HFF-Myc (cell line): ENCODE results near the gene PLXNA4.

Experiments used
- DNase-seq: peaks from one replicate; pipeline ENCODE4 v3.0.0-alpha.2; 2011; ENCODE audit warnings: low read depth; ENCODE audit errors: extremely low read depth
- H3K4me3 ChIP-seq: replicated peaks from 2 replicates; pipeline ENCODE4 v1.5.1; 2011; ENCODE audit warnings: low read depth, mild to moderate bottlenecking, control low read depth, low read length
- TF ChIP-seq, protein P1 (sequence below): IDR thresholded peaks from 2 replicates; pipeline ENCODE4 v1.5.1; 2012; ENCODE audit warnings: mild to moderate bottlenecking, low read depth, low read length, control low read depth; ENCODE audit errors: missing control alignments

Gene PLXNA4

DNA sequence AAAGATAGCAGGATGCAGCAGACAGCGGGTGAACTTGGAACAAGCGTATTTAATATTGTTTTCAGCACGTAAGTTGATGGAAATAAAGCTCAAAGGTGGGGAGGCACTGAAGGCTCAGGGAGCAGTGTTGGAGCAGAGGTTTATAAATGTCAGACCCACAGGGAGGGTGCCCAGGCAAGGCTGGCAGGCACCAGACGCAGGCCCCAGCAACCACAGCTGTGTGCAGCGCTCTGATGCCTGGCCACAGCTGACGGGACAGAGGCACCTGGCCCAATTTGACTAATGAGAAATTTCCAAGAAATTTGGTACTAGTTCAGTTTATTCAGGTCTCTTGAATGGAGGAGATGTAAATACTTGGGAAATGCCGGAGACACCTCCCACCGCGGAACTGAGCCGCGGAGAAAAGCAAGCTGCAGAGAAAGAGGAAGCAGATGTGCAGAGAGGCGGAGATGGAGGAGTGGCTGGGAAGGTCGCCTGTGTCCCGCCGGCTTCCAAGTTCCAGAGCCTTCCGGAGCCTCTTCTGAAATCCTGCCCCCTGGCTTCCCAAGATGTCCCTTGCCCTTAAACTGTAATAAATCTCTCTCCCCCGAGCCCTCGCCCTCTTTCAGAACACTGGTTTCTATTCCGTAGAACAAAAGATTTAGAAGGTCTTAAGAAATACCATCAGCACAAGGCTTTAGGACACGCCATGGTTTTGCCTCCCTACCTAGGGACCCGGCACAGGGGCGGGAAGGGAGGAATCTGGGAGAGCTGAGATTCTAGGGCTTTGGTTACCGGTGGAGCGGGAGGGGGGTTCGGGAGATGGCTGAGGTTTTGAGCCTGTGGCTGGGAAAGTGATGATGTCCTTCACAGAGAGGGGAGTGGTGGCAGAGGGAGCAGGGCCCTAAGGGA, 38.4 kb upstream of the PLXNA4 start:
- TF ChIP-seq, protein P1, sequence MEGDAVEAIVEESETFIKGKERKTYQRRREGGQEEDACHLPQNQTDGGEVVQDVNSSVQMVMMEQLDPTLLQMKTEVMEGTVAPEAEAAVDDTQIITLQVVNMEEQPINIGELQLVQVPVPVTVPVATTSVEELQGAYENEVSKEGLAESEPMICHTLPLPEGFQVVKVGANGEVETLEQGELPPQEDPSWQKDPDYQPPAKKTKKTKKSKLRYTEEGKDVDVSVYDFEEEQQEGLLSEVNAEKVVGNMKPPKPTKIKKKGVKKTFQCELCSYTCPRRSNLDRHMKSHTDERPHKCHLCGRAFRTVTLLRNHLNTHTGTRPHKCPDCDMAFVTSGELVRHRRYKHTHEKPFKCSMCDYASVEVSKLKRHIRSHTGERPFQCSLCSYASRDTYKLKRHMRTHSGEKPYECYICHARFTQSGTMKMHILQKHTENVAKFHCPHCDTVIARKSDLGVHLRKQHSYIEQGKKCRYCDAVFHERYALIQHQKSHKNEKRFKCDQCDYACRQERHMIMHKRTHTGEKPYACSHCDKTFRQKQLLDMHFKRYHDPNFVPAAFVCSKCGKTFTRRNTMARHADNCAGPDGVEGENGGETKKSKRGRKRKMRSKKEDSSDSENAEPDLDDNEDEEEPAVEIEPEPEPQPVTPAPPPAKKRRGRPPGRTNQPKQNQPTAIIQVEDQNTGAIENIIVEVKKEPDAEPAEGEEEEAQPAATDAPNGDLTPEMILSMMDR, result peak; percentile 20
- H3K4me3 ChIP-seq, result no peak overlapping the region
- DNase-seq, result no peak

DNA sequence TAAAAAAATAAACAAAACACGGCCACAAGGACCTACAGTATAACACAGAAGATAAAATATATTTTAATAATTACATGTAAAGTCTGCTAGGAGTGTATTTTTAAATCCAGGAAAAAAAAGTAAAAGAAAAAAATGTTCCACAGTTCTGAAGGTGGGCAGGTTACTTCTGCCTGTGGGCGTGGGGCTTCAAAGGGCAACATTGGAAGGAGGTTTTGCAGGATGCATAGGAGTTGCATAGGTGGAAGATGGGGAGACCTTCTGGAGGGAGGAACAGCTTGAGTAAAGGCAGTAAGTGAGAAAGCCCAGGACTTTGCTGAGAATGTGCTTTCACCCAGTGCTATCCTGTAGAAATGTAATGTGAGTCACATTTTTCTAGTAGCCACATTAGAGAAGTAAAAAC, 37.5 kb upstream of the PLXNA4 start:
- H3K4me3 ChIP-seq, result no peak overlapping the region
- TF ChIP-seq, protein P1, result no peak
- no peak for DNase-seq

- no peak overlapping the region for H3K4me3 ChIP-seq
- DNase-seq, result no peak
- TF ChIP-seq, protein P1, result no peak
Observed at GRCh38 chr7:132610995-132611394, 34.7 kb upstream of the PLXNA4 start.

- TF ChIP-seq, protein P1, result no peak
- no peak overlapping the region for H3K4me3 ChIP-seq
- no peak for DNase-seq
Observed at GRCh38 chr7:132609906-132610520, 33.7 kb upstream of the PLXNA4 start.

GRCh38 chr7:132609222-132609621, 33.0 kb upstream of the PLXNA4 start:
- no peak overlapping the region for H3K4me3 ChIP-seq
- no peak for DNase-seq
- TF ChIP-seq, protein P1, result no peak

- TF ChIP-seq, protein P1, result no peak
Observed at GRCh38 chr7:132608523-132608922, 32.3 kb upstream of the PLXNA4 start.

DNA sequence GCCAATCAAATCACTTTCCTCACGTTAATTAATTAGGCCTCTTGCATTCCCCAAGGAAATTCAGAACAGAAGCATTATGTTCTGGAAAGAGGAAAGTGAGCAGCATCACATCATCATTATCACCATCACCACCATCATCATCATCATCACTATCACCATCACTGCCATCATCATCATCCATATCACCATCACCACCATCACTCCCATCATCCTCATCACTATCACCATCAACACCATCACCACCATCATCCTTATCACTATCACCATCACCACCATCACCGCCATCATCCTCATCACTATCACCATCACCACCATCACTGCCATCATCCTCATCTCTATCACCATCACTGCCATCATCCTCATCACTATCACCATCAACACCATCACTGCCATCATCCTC, 31.4 kb upstream of the PLXNA4 start:
- TF ChIP-seq, protein P1, result no peak
- no peak for DNase-seq
- H3K4me3 ChIP-seq, result no peak overlapping the region

More at GRCh38 chr7:132608523-132608922, 32.3 kb upstream of the PLXNA4 start:
- no peak for DNase-seq
- H3K4me3 ChIP-seq, result no peak overlapping the region
